SK-N-MC (cell line): Measurements from ENCODE around the gene GLI3.

Experiments used
- DNase-seq: peaks from one replicate; pipeline ENCODE4 v3.0.0-alpha.2; 2011; ENCODE audit warnings: low read depth, low spot score
- H3K27ac ChIP-seq: fragments of 200-600 bp; sonication (generic); 2 replicates; pipeline ENCODE4 v1.5.1; 2016; ENCODE audit warnings: mixed run types
- H3K36me3 ChIP-seq: fragments of 200-600 bp; sonication (generic); 2 replicates; pipeline ENCODE4 v1.6.1; 2017; ENCODE audit warnings: antibody characterized with exemption, low read length, mixed read lengths; ENCODE audit not compliant: insufficient read depth
- H3K4me3 ChIP-seq: fragments of 200-600 bp; sonication (generic); 2 replicates; pipeline ENCODE4 v1.5.1; 2016
- H3K9ac ChIP-seq: fragments of 200-600 bp; sonication (generic); 2 replicates; pipeline ENCODE4 v1.8.0; 2017; ENCODE audit warnings: mixed run types, mixed read lengths; ENCODE audit not compliant: insufficient read length
- H3K9me3 ChIP-seq: fragments of 200-600 bp; sonication (generic); 2 replicates; pipeline ENCODE4 v1.6.1; 2017; ENCODE audit warnings: low read depth, mild to moderate bottlenecking, antibody characterized with exemption, low read length, moderate library complexity, mixed read lengths
- EZH2 ChIP-seq: fragments of 200-600 bp; sonication (generic); IDR thresholded peaks from one replicate; pipeline ENCODE4 v1.6.1; 2017; ENCODE audit warnings: antibody characterized with exemption
- FOXP2 ChIP-seq: optimal IDR thresholded peaks from 2 replicates; pipeline ENCODE3; 2011; ENCODE audit warnings: mild to moderate bottlenecking, moderate library complexity; ENCODE audit not compliant: insufficient read depth; ENCODE audit errors: extremely low read length, control extremely low read depth
- POLR2AphosphoS5 ChIP-seq: IDR thresholded peaks from 2 replicates; pipeline ENCODE4 v1.6.1; 2012; ENCODE audit warnings: mild to moderate bottlenecking, low read depth, low read length, borderline replicate concordance

GLI3 gene

GRCh38 chr7:42108803-42109528 is 128.0 kb downstream of the GLI3 start:
- Histone ChIP-seq H3K9me3 (no peaks in the 10 kb centered on the region), H3K27ac (no peak overlapping the region), H3K9ac (no peak overlapping the region), H3K4me3 (no peak overlapping the region), H3K36me3 (no peaks in the 10 kb centered on the region)
- no peak for DNase-seq
- TF ChIP-seq POLR2AphosphoS5: no peak

DNA sequence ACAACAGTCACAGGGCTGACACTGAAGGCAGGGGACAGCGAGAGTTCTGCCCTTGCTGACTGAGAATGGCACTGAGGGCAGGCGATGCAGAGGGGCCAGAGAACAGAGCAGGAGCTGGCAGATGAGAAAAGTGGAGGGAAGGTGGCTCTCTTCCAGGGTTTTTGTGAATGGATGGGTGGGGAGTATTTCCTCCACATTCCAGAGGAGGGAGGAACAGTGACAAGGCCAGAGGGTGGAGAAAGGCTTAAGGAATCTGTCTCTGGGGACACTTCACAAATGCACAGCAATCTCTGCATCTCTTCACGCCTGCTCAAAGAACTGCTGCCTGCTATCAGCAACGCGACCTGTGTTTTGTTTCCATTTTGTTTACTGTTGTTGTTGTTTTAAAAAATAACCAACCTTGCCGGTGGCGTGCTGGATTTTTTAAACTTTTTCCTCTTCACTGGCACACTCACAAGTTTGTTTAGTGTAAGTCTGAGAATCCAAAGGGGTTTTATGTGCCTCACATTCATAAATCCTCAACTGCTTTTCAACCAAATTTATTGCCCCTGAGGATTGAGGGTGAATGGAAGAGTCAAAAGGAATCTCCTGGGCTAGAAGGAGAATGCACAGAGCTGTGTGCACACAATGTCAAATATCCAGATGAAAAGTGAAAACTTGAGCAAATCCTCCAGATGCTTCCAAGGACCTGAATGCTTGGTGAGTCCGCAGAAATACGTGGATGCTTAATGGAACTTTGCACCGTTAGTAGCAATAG is 129.3 kb downstream of the GLI3 start:
- H3K9ac ChIP-seq: no peak overlapping the region
- TF ChIP-seq EZH2 (no peak), FOXP2 (no peak), POLR2AphosphoS5 (no peak)
- no peak for DNase-seq
- H3K4me3 ChIP-seq: peak overlapping the region; percentile 34
- no peaks in the 10 kb centered on the region for H3K9me3 ChIP-seq
- no peak overlapping the region for H3K27ac ChIP-seq
- H3K36me3 ChIP-seq: no peaks in the 10 kb centered on the region

- no peaks in the 10 kb centered on the region for H3K9me3 ChIP-seq
- H3K27ac ChIP-seq: no peak overlapping the region
- no peak overlapping the region for H3K4me3 ChIP-seq
- no peak for DNase-seq
- TF ChIP-seq POLR2AphosphoS5: no peak
- no peak overlapping the region for H3K9ac ChIP-seq
- no peaks in the 10 kb centered on the region for H3K36me3 ChIP-seq
Measured at GRCh38 chr7:42106562-42106961, 130.4 kb downstream of the GLI3 start.

- DNase-seq: no peak
- Histone ChIP-seq H3K27ac (no peak overlapping the region), H3K9me3 (no peaks in the 10 kb centered on the region), H3K4me3 (no peak overlapping the region), H3K36me3 (no peaks in the 10 kb centered on the region), H3K9ac (no peak overlapping the region)
- TF ChIP-seq POLR2AphosphoS5 (no peak), EZH2 (no peak), FOXP2 (no peak)
Measured at GRCh38 chr7:42105554-42106358, 131.3 kb downstream of the GLI3 start.

DNA sequence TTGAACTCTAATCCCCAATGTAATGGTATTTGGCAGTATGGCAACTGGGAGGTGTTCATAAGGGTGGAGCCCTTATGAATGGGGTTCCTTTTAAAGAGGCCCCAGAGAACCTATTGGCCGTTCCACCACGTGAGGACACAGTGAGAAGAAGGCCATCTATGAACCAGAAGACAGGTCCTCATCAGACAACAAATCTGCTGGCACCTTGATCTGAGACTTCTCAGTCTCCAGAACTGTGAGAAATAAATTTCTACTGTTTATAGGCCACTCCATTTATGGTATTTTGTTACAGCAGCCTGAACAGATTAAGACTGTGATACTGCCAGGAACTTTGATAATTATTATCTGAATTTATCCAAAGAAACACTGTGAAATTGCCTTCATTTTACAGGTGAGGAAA is 132.3 kb downstream of the GLI3 start:
- H3K36me3 ChIP-seq: no peaks in the 10 kb centered on the region
- H3K4me3 ChIP-seq: no peak overlapping the region
- H3K9me3 ChIP-seq: no peaks in the 10 kb centered on the region
- no peak overlapping the region for H3K27ac ChIP-seq
- no peak overlapping the region for H3K9ac ChIP-seq
- TF ChIP-seq POLR2AphosphoS5 (no peak), FOXP2 (no peak), EZH2 (no peak)
- DNase-seq: no peak

- no peak for DNase-seq
- no peak for TF ChIP-seq POLR2AphosphoS5
- no peak for TF ChIP-seq EZH2
- TF ChIP-seq FOXP2: no peak
- no peaks in the 10 kb centered on the region for H3K9me3 ChIP-seq
- no peaks in the 10 kb centered on the region for H3K36me3 ChIP-seq
- H3K27ac ChIP-seq: no peak overlapping the region
- H3K4me3 ChIP-seq: no peak overlapping the region
- no peak overlapping the region for H3K9ac ChIP-seq
Measured at GRCh38 chr7:42104231-42104630, 132.8 kb downstream of the GLI3 start.

DNA sequence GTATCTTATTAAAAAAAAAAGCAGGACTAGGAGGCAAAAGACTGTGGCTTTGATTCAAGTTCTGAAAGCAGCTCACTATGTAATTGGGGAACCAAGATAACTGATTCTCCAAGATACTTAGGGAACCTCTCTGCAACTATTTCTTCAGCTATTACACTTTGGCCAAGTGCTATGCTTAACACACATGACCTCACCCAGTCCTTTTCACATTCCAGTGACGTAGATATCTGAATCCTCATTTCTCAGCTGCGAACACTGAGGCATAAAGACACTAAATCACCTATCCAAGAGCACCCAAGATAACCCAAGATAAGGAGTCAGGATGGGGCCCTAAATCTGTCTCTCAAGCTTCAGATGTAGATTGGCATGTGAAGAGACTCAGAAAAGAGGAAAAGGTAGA is 133.6 kb downstream of the GLI3 start:
- no peaks in the 10 kb centered on the region for H3K9me3 ChIP-seq
- no peak overlapping the region for H3K27ac ChIP-seq
- DNase-seq: no peak
- TF ChIP-seq EZH2: no peak
- TF ChIP-seq FOXP2: no peak
- TF ChIP-seq POLR2AphosphoS5: no peak
- H3K9ac ChIP-seq: no peak overlapping the region
- H3K36me3 ChIP-seq: no peaks in the 10 kb centered on the region
- no peak overlapping the region for H3K4me3 ChIP-seq

DNA sequence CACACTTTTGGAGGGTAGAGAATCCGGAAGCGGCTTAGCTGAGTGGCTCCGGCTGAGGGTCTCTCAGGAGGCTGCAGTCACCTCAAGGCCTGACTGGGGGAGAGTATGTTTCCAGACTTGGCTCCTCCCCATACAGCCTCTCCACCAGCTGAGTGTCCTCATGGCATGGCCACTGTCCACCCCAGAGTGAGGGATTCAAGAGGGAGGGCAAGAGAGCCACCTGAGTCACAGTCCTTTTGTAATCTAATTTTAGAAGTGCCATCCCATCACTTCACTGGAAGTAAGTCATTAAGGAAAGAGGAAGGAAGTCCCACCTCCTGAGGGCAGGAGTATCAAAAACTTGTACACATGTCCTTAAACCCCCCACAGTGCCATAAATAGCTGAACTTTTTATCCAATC is 134.0 kb downstream of the GLI3 start:
- TF ChIP-seq POLR2AphosphoS5 (no peak), EZH2 (no peak), FOXP2 (no peak)
- Histone ChIP-seq H3K4me3 (no peak overlapping the region), H3K36me3 (no peaks in the 10 kb centered on the region), H3K9ac (no peak overlapping the region), H3K27ac (no peak overlapping the region), H3K9me3 (no peaks in the 10 kb centered on the region)
- no peak for DNase-seq
